Peyer's patch (tissue), 4 donors: ENCODE data around the gene ALG5. TPM values are rescaled to one million over a fixed set of nuclear protein-coding genes. Genes with fewer than 3 reads are reported as not detected.

Source experiments
- DNase-seq, 3 donors: peaks; one replicate each; pipeline ENCODE4 v3.0.0-alpha.2; 2017 to 2019
- H3K27ac ChIP-seq, 4 donors: fragments of 200-600 bp; sonication (generic); one replicate each; pipeline ENCODE4 v1.5.1; 2016 to 2019
- H3K27me3 ChIP-seq, 2 donors: fragments of 200-600 bp; sonication (generic); one replicate each; pipeline ENCODE4 v1.5.1; 2019
- H3K36me3 ChIP-seq, 3 donors: fragments of 200-600 bp; sonication (generic); one replicate each; pipeline ENCODE4 v1.5.1; 2016 to 2019
- H3K4me1 ChIP-seq, 4 donors: fragments of 200-600 bp; sonication (generic); one replicate each; pipeline ENCODE4 v1.5.1; 2016 to 2019
- H3K4me3 ChIP-seq, 4 donors: fragments of 200-600 bp; sonication (generic); 1 replicate in 3 of 4; 2 replicates in 1 of 4; pipeline ENCODE4 v1.5.1; 2016 to 2019; ENCODE audit warnings: mild to moderate bottlenecking in 1 of 4
- H3K9me3 ChIP-seq, 4 donors: fragments of 200-600 bp; sonication (generic); one replicate each; pipeline ENCODE4 v1.5.1; 2016 to 2019; ENCODE audit warnings: mild to moderate bottlenecking in 1 of 4
- POLR2A ChIP-seq, 2 donors: fragments of 450-650 bp; IDR thresholded peaks; one replicate each; pipeline ENCODE4 v1.5.1; 2017; ENCODE audit warnings: antibody characterized with exemption in 2 of 2, mild to moderate bottlenecking in 2 of 2, moderate library complexity in 2 of 2
- total RNA-seq, 4 donors: library from RNA; depleted of rRNA; stranded (reverse); fragments of >200 nt; gene quantifications; one replicate each; pipeline ENCODE4 v1.1.0, GENCODE V29; 2016
- TF ChIP-seq, protein P1 (sequence below), 6 experiments: fragments of 450-650 bp in 4 of 6; fragments of 200-600 bp in 2 of 6; sonication (generic) in 1 of 6; IDR thresholded peaks; one replicate each; pipeline ENCODE4 v1.5.1; 2017 to 2019; ENCODE audit warnings: antibody characterized with exemption in 6 of 6, mild to moderate bottlenecking in 3 of 6, moderate library complexity in 1 of 6

The ALG5 gene
- total RNA-seq, 4 donors from 2014 or later: 21.3 to 25.4 (median 22.3) TPM

DNA sequence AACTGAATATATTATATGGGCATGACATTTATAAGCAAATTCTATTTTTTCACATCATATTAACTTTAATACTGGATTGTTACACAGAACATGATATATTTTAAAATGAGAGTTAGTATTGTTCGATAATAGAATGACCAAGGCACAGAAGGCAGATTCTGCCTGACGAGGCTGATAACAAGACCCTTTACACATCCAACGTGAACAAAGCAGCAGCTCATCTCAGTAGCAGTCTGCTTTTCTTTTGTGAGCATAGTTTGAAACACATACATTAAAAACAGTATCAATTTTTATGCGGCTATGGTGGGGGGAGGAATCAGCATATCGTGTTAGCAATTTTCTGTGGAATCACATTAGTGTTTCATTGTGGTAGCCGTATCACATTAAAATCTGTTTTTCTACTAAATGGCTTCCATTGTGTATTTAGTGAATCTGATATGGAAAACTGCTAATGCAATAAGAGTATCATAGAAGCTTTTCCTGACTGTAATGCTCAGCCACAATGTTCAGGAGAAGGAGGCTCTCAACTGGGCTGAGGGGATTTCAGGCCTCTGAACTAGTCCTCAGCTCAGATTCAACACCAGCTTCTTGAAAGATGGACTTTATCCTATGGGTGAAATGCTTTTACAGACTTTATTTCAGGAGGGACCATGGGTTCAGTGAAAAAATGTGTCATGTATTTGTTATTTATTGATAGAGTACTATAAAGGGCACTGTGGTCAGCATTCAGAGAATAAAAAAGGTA, 83.1 kb downstream of the ALG5 start:
- H3K27ac ChIP-seq: no peak overlapping the region
- H3K9me3 ChIP-seq: no peaks in the 10 kb centered on the region
- DNase-seq: no peak
- H3K4me1 ChIP-seq: peaks cover 0 to 10% (median 1%) of the 10 kb centered on the region in 4 donors
- H3K27me3 ChIP-seq: peaks cover 0 to 5% of the 10 kb centered on the region in 2 donors
- H3K4me3 ChIP-seq: no peak overlapping the region
- TF ChIP-seq POLR2A (IDR thresholded peaks at IDR 0.05): no peak
- TF ChIP-seq, protein P1, sequence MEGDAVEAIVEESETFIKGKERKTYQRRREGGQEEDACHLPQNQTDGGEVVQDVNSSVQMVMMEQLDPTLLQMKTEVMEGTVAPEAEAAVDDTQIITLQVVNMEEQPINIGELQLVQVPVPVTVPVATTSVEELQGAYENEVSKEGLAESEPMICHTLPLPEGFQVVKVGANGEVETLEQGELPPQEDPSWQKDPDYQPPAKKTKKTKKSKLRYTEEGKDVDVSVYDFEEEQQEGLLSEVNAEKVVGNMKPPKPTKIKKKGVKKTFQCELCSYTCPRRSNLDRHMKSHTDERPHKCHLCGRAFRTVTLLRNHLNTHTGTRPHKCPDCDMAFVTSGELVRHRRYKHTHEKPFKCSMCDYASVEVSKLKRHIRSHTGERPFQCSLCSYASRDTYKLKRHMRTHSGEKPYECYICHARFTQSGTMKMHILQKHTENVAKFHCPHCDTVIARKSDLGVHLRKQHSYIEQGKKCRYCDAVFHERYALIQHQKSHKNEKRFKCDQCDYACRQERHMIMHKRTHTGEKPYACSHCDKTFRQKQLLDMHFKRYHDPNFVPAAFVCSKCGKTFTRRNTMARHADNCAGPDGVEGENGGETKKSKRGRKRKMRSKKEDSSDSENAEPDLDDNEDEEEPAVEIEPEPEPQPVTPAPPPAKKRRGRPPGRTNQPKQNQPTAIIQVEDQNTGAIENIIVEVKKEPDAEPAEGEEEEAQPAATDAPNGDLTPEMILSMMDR (IDR thresholded peaks at IDR 0.05): no peak
- no peaks in the 10 kb centered on the region for H3K36me3 ChIP-seq

DNA sequence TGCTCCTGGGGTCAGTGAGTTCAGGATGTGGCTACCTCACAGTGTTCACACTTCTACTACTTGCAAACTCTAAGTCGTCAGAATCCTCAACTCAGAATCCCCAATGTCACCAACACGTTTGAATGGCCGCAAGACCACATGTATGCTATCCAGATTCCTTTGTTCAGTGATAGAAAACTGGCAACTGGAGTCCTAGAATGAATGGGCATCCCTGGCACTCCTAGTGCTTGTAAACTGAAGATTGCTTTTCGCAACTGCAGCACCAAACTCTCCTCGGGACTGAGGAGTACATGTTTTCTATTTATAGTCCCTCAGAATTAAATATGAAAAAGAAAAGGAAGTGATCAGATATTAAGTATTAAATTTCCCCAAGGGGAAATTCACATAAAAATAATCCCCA, 84.0 kb downstream of the ALG5 start:
- H3K4me3 ChIP-seq: no peak overlapping the region
- no peak overlapping the region for H3K27ac ChIP-seq
- no peaks in the 10 kb centered on the region for H3K36me3 ChIP-seq
- TF ChIP-seq, protein P1 (IDR thresholded peaks at IDR 0.05): no peak
- TF ChIP-seq POLR2A (IDR thresholded peaks at IDR 0.05): no peak
- H3K27me3 ChIP-seq: peaks cover 0 to 5% of the 10 kb centered on the region in 2 donors
- no peak for DNase-seq
- no peaks in the 10 kb centered on the region for H3K9me3 ChIP-seq
- H3K4me1 ChIP-seq: peaks cover 0 to 10% (median 0%) of the 10 kb centered on the region in 4 donors

DNA sequence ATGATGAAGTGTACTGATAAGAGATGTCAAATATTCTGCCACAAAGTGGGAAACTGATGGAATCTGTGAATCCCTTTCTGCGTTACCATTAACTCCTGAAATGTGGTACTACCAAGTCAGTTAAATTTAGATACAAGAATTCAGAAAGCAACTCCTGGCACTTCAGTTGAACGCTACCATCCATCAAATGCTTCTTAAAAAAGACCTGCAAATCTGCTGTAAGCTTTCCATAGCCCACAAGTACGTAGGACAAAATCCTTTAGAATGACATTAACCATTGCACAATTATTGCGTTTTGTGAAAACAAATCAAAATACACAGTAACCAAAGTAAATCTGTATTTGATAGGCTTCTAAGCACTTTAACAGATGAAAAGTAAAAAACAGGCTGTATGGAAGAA, 84.5 kb downstream of the ALG5 start:
- Histone ChIP-seq H3K4me3 (no peak overlapping the region), H3K36me3 (no peaks in the 10 kb centered on the region), H3K27me3 (peaks cover 0 to 3% of the 10 kb centered on the region in 2 donors), H3K9me3 (no peaks in the 10 kb centered on the region), H3K27ac (no peak overlapping the region), H3K4me1 (peaks cover 0 to 9% (median 0%) of the 10 kb centered on the region in 4 donors)
- no peak for DNase-seq
- TF ChIP-seq POLR2A (IDR thresholded peaks at IDR 0.05): no peak
- TF ChIP-seq, protein P1 (IDR thresholded peaks at IDR 0.05): no peak

DNA sequence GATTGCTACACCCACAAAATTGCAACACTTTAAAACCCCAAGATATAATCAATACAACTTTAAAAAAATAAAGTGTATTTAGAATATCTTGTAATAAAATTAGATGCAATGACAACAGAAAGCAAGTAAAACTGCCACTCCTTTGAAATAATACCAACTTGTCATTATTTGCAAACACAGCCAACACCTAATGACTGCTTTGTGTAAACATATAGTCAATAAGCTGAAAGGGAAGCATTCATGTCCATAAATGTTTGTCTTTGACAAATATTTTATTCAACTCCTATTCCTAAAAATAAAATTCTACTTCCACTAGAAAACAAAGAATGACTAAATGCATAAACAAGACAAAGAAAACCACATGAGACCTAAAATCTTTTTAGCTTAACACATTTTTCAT, 85.7 kb downstream of the ALG5 start:
- no peaks in the 10 kb centered on the region for H3K27me3 ChIP-seq
- H3K4me3 ChIP-seq: no peak overlapping the region
- H3K9me3 ChIP-seq: no peaks in the 10 kb centered on the region
- no peaks in the 10 kb centered on the region for H3K4me1 ChIP-seq
- DNase-seq: no peak
- TF ChIP-seq, protein P1 (IDR thresholded peaks at IDR 0.05): no peak
- no peak for TF ChIP-seq POLR2A (IDR thresholded peaks at IDR 0.05)
- no peaks in the 10 kb centered on the region for H3K36me3 ChIP-seq
- H3K27ac ChIP-seq: no peak overlapping the region

DNA sequence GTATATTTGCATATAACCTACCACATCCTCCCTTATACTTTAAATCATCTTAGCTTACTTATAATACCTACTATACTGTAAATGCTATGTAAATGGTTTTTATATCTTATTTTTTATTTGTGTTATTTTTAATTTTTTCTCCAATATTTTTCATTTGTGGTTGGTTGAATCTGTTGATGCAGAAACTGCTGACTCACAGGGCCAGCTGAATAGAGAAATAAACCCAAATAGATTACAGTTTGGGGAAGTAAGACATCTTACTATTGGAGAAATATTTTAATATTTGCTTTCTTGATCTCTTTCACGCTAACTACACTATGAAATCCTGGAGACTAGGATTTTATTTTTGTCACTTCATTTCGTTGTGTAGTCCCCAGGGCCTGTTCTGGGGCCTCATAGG, 86.2 kb downstream of the ALG5 start:
- no peaks in the 10 kb centered on the region for H3K36me3 ChIP-seq
- DNase-seq: no peak
- no peak overlapping the region for H3K4me3 ChIP-seq
- H3K4me1 ChIP-seq: no peaks in the 10 kb centered on the region
- H3K27ac ChIP-seq: no peak overlapping the region
- H3K9me3 ChIP-seq: no peaks in the 10 kb centered on the region
- TF ChIP-seq POLR2A (IDR thresholded peaks at IDR 0.05): no peak
- TF ChIP-seq, protein P1 (IDR thresholded peaks at IDR 0.05): no peak
- no peaks in the 10 kb centered on the region for H3K27me3 ChIP-seq
